BE2C (cell line): ENCODE data around the gene CLEC2L.

Source experiments
- DNase-seq: peaks from one replicate; pipeline ENCODE4 v3.0.0-alpha.2; 2020
- H3K27me3 ChIP-seq: fragments of 250-450 bp; sonication (Bioruptor Pico); 2 replicates; pipeline ENCODE4 v1.5.1; 2020; ENCODE audit warnings: mild to moderate bottlenecking
- H3K36me3 ChIP-seq: fragments of 250-450 bp; sonication (Bioruptor Pico); 2 replicates; pipeline ENCODE4 v1.5.1; 2020; ENCODE audit warnings: mild to moderate bottlenecking
- H3K4me1 ChIP-seq: fragments of 250-450 bp; sonication (Bioruptor Pico); 2 replicates; pipeline ENCODE4 v1.5.1; 2020
- H3K4me3 ChIP-seq: 2 replicates; pipeline ENCODE4 v1.5.1; 2011; ENCODE audit warnings: low read depth, low read length
- H3K9me3 ChIP-seq: fragments of 250-450 bp; sonication (Bioruptor Pico); 2 replicates; pipeline ENCODE4 v1.5.1; 2020
- TF ChIP-seq, protein P1 (sequence below): IDR thresholded peaks from 2 replicates; pipeline ENCODE4 v1.5.1; 2012; ENCODE audit warnings: mild to moderate bottlenecking, low read depth, low read length

CLEC2L gene

DNA sequence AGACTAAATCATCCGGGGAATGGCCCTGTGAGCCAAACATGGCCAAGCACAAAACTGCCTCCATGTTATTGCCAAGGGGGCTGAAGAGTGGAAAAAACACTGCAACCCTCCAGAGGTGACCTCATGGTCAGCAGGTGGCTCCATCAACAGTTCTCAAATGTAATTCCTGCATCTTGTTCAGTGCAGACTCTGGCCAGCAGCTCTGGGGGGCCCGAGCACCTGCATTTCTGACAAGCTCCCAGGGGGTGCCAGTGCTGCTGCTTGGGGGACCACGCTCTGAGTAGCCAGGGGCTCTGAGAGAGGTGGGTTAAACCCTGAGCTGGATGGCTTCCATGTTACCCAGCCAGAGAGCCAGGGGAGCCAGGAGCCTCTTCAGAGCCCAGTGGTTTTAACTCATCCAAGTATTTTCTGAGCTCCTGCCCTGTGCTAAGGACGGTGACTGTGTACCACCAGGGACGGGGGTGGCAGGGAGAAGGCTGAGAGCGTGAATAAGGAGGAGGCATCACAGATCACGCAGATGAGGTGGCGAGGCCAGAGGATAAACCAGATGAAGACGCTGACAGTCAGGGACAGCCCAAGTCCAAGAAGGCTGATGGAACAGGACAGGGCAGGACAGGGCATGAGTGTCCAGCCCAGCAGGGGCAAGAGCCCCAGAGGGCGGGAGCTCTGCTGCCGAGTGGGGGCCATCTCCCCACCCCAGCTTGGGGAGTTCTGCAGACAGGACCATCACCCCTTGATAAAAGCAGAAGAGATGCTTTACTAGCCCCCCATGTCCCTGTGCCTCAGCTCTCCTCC, 52.9 kb downstream of the CLEC2L start:
- TF ChIP-seq, protein P1, sequence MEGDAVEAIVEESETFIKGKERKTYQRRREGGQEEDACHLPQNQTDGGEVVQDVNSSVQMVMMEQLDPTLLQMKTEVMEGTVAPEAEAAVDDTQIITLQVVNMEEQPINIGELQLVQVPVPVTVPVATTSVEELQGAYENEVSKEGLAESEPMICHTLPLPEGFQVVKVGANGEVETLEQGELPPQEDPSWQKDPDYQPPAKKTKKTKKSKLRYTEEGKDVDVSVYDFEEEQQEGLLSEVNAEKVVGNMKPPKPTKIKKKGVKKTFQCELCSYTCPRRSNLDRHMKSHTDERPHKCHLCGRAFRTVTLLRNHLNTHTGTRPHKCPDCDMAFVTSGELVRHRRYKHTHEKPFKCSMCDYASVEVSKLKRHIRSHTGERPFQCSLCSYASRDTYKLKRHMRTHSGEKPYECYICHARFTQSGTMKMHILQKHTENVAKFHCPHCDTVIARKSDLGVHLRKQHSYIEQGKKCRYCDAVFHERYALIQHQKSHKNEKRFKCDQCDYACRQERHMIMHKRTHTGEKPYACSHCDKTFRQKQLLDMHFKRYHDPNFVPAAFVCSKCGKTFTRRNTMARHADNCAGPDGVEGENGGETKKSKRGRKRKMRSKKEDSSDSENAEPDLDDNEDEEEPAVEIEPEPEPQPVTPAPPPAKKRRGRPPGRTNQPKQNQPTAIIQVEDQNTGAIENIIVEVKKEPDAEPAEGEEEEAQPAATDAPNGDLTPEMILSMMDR: no peak
- Histone ChIP-seq H3K9me3 (no peaks in the 10 kb centered on the region), H3K36me3 (no peaks in the 10 kb centered on the region), H3K4me1 (no peaks in the 10 kb centered on the region), H3K4me3 (no peak overlapping the region), H3K27me3 (no peaks in the 10 kb centered on the region)
- DNase-seq: no peak

DNA sequence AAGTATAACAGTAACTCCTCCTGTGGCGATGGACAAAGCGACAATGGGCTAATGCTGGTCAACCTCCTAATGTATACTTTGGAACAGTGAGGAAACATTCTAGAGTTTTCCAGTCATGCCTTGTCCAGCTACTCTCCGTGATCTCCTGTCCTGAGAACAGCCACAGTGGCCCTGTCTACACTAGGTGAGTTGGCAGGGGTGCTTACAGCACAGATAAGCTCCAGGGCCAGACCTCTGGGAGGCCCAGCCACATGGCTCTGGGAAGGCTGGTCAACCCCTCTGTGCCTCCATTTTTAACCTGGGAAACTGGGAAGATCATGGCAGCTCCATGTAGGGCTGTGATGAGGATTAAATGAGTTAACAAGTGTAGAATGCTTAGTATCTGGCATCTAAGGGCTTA, 57.0 kb downstream of the CLEC2L start:
- H3K36me3 ChIP-seq: no peaks in the 10 kb centered on the region
- H3K9me3 ChIP-seq: no peaks in the 10 kb centered on the region
- DNase-seq: no peak
- TF ChIP-seq, protein P1: no peak
- no peaks in the 10 kb centered on the region for H3K27me3 ChIP-seq
- no peaks in the 10 kb centered on the region for H3K4me1 ChIP-seq
- no peak overlapping the region for H3K4me3 ChIP-seq

DNA sequence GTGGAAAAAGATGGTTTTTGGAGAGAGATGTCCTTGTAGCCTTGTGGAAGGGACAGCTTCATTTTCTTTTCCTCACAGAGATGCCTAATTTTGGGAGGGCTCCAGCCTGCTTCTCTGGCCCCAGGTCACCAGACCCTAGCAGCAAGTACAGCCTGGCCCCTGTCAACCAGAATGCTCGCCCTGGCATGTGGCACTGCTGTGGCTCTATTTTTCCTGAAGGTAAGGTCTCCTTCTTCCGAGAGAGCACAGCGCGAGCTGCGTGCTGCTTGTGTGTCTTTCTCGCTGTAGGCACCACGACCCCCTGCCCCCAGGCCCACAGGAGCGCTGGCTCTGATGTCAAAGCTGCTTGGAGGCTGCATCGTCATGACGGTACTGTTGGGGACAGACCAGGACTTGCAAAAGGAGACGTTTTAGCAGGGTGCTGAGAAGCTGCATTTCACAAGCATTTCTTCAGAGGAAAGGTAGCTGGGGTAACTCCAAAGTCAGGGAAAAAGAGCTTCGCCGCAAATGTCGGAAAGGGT, 58.7 kb downstream of the CLEC2L start:
- Histone ChIP-seq H3K4me1 (no peaks in the 10 kb centered on the region), H3K27me3 (no peaks in the 10 kb centered on the region), H3K36me3 (no peaks in the 10 kb centered on the region), H3K9me3 (no peaks in the 10 kb centered on the region), H3K4me3 (no peak overlapping the region)
- no peak for DNase-seq
- TF ChIP-seq, protein P1: no peak

DNA sequence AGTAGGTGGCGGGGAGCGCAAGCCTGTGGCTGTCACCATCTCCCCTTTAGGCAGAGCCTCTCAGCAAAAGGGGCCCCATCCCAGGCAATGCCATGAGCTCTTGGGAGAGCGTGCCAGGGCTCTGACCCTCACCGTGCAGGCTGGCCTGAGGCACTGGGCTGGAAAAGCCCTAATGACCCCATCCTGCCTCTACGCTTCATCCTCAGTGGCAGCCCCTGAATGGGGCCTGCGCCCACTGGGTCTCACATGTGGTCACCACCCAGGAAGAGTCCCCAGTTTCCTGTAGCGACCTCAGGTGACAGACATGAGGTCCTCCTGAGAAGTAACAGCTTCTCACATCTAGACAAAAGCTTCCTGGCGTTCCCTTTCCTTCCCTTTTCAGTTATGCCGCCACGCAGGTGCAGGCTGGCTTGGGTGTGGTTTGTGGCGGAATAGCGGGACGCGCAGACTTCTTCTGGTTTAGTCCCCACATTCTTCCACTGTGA, 59.2 kb downstream of the CLEC2L start:
- no peaks in the 10 kb centered on the region for H3K4me1 ChIP-seq
- no peaks in the 10 kb centered on the region for H3K27me3 ChIP-seq
- no peaks in the 10 kb centered on the region for H3K9me3 ChIP-seq
- H3K36me3 ChIP-seq: no peaks in the 10 kb centered on the region
- no peak overlapping the region for H3K4me3 ChIP-seq
- no peak for DNase-seq
- TF ChIP-seq, protein P1: no peak

DNA sequence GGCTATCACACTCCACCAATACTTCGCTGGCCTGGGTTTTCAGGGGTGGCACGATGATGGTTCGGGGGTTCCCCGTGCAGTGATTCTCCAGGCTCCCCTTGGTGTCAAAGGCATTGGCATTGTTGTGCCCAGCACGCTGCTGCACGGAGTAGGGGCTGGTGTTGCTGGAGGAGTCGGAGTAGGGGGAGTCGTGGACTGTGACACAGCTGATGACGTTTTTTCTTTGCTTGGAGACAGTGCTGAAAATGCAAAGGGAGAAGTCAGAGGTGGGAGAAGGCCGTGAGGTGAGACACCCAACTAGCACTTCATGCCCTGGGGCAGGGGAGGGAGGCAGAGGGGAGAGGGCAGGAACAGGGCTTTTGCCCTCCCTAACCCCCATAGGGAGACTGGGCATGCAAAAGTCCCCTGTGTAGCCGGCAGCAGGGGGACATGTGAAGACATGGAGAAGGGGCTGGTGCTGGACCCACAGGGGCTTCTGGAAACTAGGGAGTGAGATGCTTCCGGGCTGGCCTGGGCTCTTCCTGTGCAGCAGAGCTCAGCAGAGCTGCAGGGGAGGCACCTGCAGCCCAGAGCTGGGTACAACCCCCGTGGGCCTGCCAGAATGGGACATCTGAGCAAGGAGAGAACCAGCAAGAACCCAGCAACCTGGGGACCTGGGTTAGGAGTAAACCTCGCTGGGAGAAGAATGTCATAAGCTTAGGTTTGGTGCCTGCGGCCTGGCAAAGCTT, 60.5 kb downstream of the CLEC2L start:
- no peak overlapping the region for H3K4me3 ChIP-seq
- DNase-seq: no peak
- TF ChIP-seq, protein P1: no peak
- H3K36me3 ChIP-seq: no peaks in the 10 kb centered on the region
- H3K9me3 ChIP-seq: no peaks in the 10 kb centered on the region
- no peaks in the 10 kb centered on the region for H3K27me3 ChIP-seq
- H3K4me1 ChIP-seq: no peaks in the 10 kb centered on the region; the same call in 1 of the 2 replicates
